ENCODE measurements around the gene BLOC1S1.

Gene BLOC1S1

GRCh38 chr12:55683676-55684075 is 32.2 kb upstream of the BLOC1S1 start:
- Histone ChIP-seq H2AFZ (ENCODE audit: low read length, unreplicated experiment) (no peak overlapping the region), H3K4me1 (ENCODE audit: control insufficient read depth, insufficient read depth, low read length, unreplicated experiment) (peaks cover 13% of the 10 kb centered on the region), H3K4me3 (ENCODE audit: low read depth, low read length) (no peak overlapping the region), H3K36me3 (ENCODE audit: insufficient read depth, low read length) (no peaks in the 10 kb centered on the region), H3K27ac (ENCODE audit: low read depth, low read length) (no peak overlapping the region), H3K79me2 (ENCODE audit: control insufficient read depth, insufficient read depth, low read length, unreplicated experiment) (no peaks in the 10 kb centered on the region), H3K27me3 (ENCODE audit: insufficient read depth, low read length) (no peaks in the 10 kb centered on the region)

GRCh38 chr12:55684761-55685370 is 31.0 kb upstream of the BLOC1S1 start:
- Histone ChIP-seq H3K27me3 (ENCODE audit: insufficient read depth, low read length) (no peaks in the 10 kb centered on the region), H3K36me3 (ENCODE audit: insufficient read depth, low read length) (no peaks in the 10 kb centered on the region), H3K27ac (ENCODE audit: low read depth, low read length) (no peak overlapping the region), H3K4me1 (ENCODE audit: control insufficient read depth, insufficient read depth, low read length, unreplicated experiment) (peaks cover 13% of the 10 kb centered on the region), H3K4me3 (ENCODE audit: low read depth, low read length) (no peak overlapping the region), H3K79me2 (ENCODE audit: control insufficient read depth, insufficient read depth, low read length, unreplicated experiment) (no peaks in the 10 kb centered on the region), H2AFZ (ENCODE audit: low read length, unreplicated experiment) (no peak overlapping the region)

DNA sequence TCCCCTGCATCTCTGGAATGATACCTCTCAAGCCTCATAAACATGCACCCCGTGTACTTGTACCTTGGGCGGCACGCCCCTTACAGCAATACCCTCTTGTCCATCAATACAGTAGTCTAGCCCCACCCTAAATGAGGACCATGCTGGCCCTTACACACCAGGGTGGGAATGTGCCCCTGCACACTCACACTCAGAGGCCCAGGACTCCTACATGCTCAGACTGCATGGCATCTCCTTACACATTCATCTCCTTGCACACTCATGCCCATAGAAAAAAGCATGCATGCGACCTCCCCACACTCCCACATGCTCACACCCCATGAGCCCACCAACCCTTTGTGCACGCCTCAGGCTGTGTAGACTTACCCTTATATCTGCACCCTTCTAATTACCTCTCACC is 30.2 kb upstream of the BLOC1S1 start:
- H3K4me1 ChIP-seq (ENCODE audit: control insufficient read depth, insufficient read depth, low read length, unreplicated experiment), result peaks cover 13% of the 10 kb centered on the region
- no peak overlapping the region for H2AFZ ChIP-seq (ENCODE audit: low read length, unreplicated experiment)
- no peak overlapping the region for H3K27ac ChIP-seq (ENCODE audit: low read depth, low read length)
- H3K79me2 ChIP-seq (ENCODE audit: control insufficient read depth, insufficient read depth, low read length, unreplicated experiment), result no peaks in the 10 kb centered on the region
- no peak overlapping the region for H3K4me3 ChIP-seq (ENCODE audit: low read depth, low read length)
- H3K36me3 ChIP-seq (ENCODE audit: insufficient read depth, low read length), result no peaks in the 10 kb centered on the region
- no peaks in the 10 kb centered on the region for H3K27me3 ChIP-seq (ENCODE audit: insufficient read depth, low read length)

DNA sequence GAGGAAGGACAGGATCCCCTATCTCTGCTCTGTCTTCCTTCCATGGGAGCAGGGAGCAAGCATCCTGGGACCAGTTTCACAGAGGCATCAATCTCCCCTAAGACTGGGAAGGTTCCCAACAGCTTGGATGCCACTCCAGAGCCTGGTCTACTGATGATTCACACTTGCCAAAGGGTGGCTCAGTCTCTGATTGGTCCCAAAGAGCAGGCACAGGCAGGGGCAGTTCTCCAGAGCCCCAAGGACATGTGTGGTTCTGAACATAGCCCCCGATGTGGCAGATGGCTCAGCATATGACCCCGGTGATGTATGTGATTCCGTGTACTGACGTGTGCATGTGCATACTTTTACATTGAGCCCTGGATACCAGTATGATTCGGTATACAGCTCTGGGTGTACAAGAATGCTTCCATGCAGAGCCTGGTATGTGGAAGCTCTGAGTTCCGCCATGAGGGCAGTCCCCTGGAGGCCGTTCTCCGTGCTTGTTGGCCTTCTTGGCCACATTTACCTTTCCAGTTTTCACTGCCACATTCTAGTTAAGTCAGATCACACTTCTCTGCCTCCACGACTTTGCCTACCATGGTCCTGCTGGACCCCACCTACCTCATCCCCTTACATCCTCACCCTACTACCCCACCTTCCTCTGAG is 29.4 kb upstream of the BLOC1S1 start:
- no peaks in the 10 kb centered on the region for H3K27me3 ChIP-seq (ENCODE audit: insufficient read depth, low read length)
- peaks cover 7% of the 10 kb centered on the region for H3K4me1 ChIP-seq (ENCODE audit: control insufficient read depth, insufficient read depth, low read length, unreplicated experiment)
- H3K4me3 ChIP-seq (ENCODE audit: low read depth, low read length), result no peak overlapping the region
- no peak overlapping the region for H3K27ac ChIP-seq (ENCODE audit: low read depth, low read length)
- no peaks in the 10 kb centered on the region for H3K79me2 ChIP-seq (ENCODE audit: control insufficient read depth, insufficient read depth, low read length, unreplicated experiment)
- no peak overlapping the region for H2AFZ ChIP-seq (ENCODE audit: low read length, unreplicated experiment)
- no peaks in the 10 kb centered on the region for H3K36me3 ChIP-seq (ENCODE audit: insufficient read depth, low read length)

GRCh38 chr12:55687746-55688145 is 28.1 kb upstream of the BLOC1S1 start:
- Histone ChIP-seq H2AFZ (ENCODE audit: low read length, unreplicated experiment) (no peak overlapping the region), H3K36me3 (ENCODE audit: insufficient read depth, low read length) (no peaks in the 10 kb centered on the region), H3K27me3 (ENCODE audit: insufficient read depth, low read length) (no peaks in the 10 kb centered on the region), H3K27ac (ENCODE audit: low read depth, low read length) (no peak overlapping the region), H3K4me3 (ENCODE audit: low read depth, low read length) (no peak overlapping the region), H3K4me1 (ENCODE audit: control insufficient read depth, insufficient read depth, low read length, unreplicated experiment) (no peaks in the 10 kb centered on the region), H3K79me2 (ENCODE audit: control insufficient read depth, insufficient read depth, low read length, unreplicated experiment) (no peaks in the 10 kb centered on the region)

GRCh38 chr12:55688716-55689655 is 26.9 kb upstream of the BLOC1S1 start:
- Histone ChIP-seq H3K27me3 (ENCODE audit: insufficient read depth, low read length) (no peaks in the 10 kb centered on the region), H3K36me3 (ENCODE audit: insufficient read depth, low read length) (no peaks in the 10 kb centered on the region), H3K27ac (ENCODE audit: low read depth, low read length) (no peak overlapping the region), H2AFZ (ENCODE audit: low read length, unreplicated experiment) (no peak overlapping the region), H3K4me1 (ENCODE audit: control insufficient read depth, insufficient read depth, low read length, unreplicated experiment) (no peaks in the 10 kb centered on the region), H3K79me2 (ENCODE audit: control insufficient read depth, insufficient read depth, low read length, unreplicated experiment) (no peaks in the 10 kb centered on the region), H3K4me3 (ENCODE audit: low read depth, low read length) (no peak overlapping the region)

- H3K79me2 ChIP-seq (ENCODE audit: control insufficient read depth, insufficient read depth, low read length, unreplicated experiment), result no peaks in the 10 kb centered on the region
- no peaks in the 10 kb centered on the region for H3K36me3 ChIP-seq (ENCODE audit: insufficient read depth, low read length)
- H2AFZ ChIP-seq (ENCODE audit: low read length, unreplicated experiment), result no peak overlapping the region
- no peaks in the 10 kb centered on the region for H3K27me3 ChIP-seq (ENCODE audit: insufficient read depth, low read length)
- H3K4me1 ChIP-seq (ENCODE audit: control insufficient read depth, insufficient read depth, low read length, unreplicated experiment), result no peaks in the 10 kb centered on the region
- H3K27ac ChIP-seq (ENCODE audit: low read depth, low read length), result no peak overlapping the region
- H3K4me3 ChIP-seq (ENCODE audit: low read depth, low read length), result no peak overlapping the region
Measured at GRCh38 chr12:55692631-55693322, 23.1 kb upstream of the BLOC1S1 start.

GRCh38 chr12:55693323-55694187 is 22.3 kb upstream of the BLOC1S1 start:
- Histone ChIP-seq H3K36me3 (ENCODE audit: insufficient read depth, low read length) (no peaks in the 10 kb centered on the region), H3K4me1 (ENCODE audit: control insufficient read depth, insufficient read depth, low read length, unreplicated experiment) (no peaks in the 10 kb centered on the region), H3K4me3 (ENCODE audit: low read depth, low read length) (no peak overlapping the region), H3K27ac (ENCODE audit: low read depth, low read length) (no peak overlapping the region), H3K79me2 (ENCODE audit: control insufficient read depth, insufficient read depth, low read length, unreplicated experiment) (no peaks in the 10 kb centered on the region), H2AFZ (ENCODE audit: low read length, unreplicated experiment) (no peak overlapping the region), H3K27me3 (ENCODE audit: insufficient read depth, low read length) (no peaks in the 10 kb centered on the region)

GRCh38 chr12:55694188-55694515 is 21.7 kb upstream of the BLOC1S1 start:
- no peak overlapping the region for H3K27ac ChIP-seq (ENCODE audit: low read depth, low read length)
- no peak overlapping the region for H3K4me3 ChIP-seq (ENCODE audit: low read depth, low read length)
- no peaks in the 10 kb centered on the region for H3K79me2 ChIP-seq (ENCODE audit: control insufficient read depth, insufficient read depth, low read length, unreplicated experiment)
- no peaks in the 10 kb centered on the region for H3K4me1 ChIP-seq (ENCODE audit: control insufficient read depth, insufficient read depth, low read length, unreplicated experiment)
- no peaks in the 10 kb centered on the region for H3K27me3 ChIP-seq (ENCODE audit: insufficient read depth, low read length)
- no peaks in the 10 kb centered on the region for H3K36me3 ChIP-seq (ENCODE audit: insufficient read depth, low read length)
- H2AFZ ChIP-seq (ENCODE audit: low read length, unreplicated experiment), result no peak overlapping the region

DNA sequence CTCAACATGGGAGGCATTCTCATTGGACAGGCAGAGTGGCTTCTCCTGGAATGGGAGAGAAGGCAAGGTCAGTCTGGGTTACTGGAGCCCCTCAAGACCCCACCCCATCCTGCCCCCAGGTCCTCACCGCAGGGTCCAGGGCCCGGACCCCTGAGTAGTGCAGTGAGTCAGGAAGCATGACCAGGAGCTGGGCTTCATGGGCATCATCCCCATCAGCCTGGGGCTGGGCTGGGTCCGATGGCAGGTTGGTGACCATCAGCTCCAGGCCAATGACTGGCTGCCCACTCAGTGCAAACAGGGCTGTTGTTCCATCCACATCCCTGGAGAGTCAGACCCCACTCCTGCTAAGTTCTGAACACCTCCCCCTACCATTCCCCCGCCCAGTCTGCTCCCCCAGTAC is 21.2 kb upstream of the BLOC1S1 start:
- Histone ChIP-seq H3K4me3 (ENCODE audit: low read depth, low read length) (no peak overlapping the region), H3K79me2 (ENCODE audit: control insufficient read depth, insufficient read depth, low read length, unreplicated experiment) (no peaks in the 10 kb centered on the region), H2AFZ (ENCODE audit: low read length, unreplicated experiment) (no peak overlapping the region), H3K27me3 (ENCODE audit: insufficient read depth, low read length) (no peaks in the 10 kb centered on the region), H3K4me1 (ENCODE audit: control insufficient read depth, insufficient read depth, low read length, unreplicated experiment) (no peaks in the 10 kb centered on the region), H3K36me3 (ENCODE audit: insufficient read depth, low read length) (no peaks in the 10 kb centered on the region), H3K27ac (ENCODE audit: low read depth, low read length) (no peak overlapping the region)
